GM12878 (cell line): ENCODE measurements around the gene ZNF668. TPM values are rescaled to one million over a fixed set of nuclear protein-coding genes. Genes with fewer than 3 reads are reported as not detected.
A peak's percentile ranks its signal among the peaks of the same experiment; 100 is the strongest.

Experiments used
- ATF7 ChIP-seq: fragments of 450-650 bp; IDR thresholded peaks from 2 replicates; pipeline ENCODE4 v1.6.1; 2016; ENCODE audit warnings: low read depth, mild to moderate bottlenecking
- BCL11A ChIP-seq: IDR thresholded peaks from 2 replicates; pipeline ENCODE4 v1.6.1; 2011; ENCODE audit warnings: low read depth, low read length
- CHD4 ChIP-seq: fragments of 200-600 bp; sonication (generic); IDR thresholded peaks from 2 replicates; pipeline ENCODE4 v1.6.1; 2016; ENCODE audit warnings: mild to moderate bottlenecking
- CREB1 ChIP-seq: IDR thresholded peaks from 2 replicates; pipeline ENCODE4 v1.6.1; 2012; ENCODE audit warnings: low read depth, mild to moderate bottlenecking, inconsistent platforms
- ELK1 ChIP-seq: IDR thresholded peaks from 2 replicates; pipeline ENCODE4 v1.6.1; 2012; ENCODE audit warnings: low read depth, low read length, improper control_type of control experiment
- FOXM1 ChIP-seq: IDR thresholded peaks from 2 replicates; pipeline ENCODE4 v1.6.1; 2012; ENCODE audit warnings: low read depth, mild to moderate bottlenecking, inconsistent platforms, low read length, moderate library complexity
- HDAC6 ChIP-seq: fragments of 200-600 bp; sonication (generic); IDR thresholded peaks from one replicate; pipeline ENCODE4 v1.8.0; 2017; ENCODE audit warnings: antibody characterized with exemption; ENCODE audit not compliant: unreplicated experiment
- IKZF1 ChIP-seq: fragments of 450-650 bp; conservative IDR thresholded peaks from 2 replicates; pipeline ENCODE4 v1.6.1; 2017; ENCODE audit warnings: antibody characterized with exemption, mild to moderate bottlenecking
- LARP7 ChIP-seq: fragments of 450-650 bp; IDR thresholded peaks from 2 replicates; pipeline ENCODE4 v1.6.1; 2017; ENCODE audit warnings: mild to moderate bottlenecking
- MXI1 ChIP-seq: fragments of 150-350 bp; IDR thresholded peaks from 2 replicates; pipeline ENCODE4 v1.6.1; 2011; ENCODE audit warnings: low read depth, mild to moderate bottlenecking, inconsistent platforms, low read length, improper control_type of control experiment
- MYC ChIP-seq: IDR thresholded peaks from 2 replicates; pipeline ENCODE4 v1.6.1; 2011; ENCODE audit warnings: mild to moderate bottlenecking, low read length, moderate library complexity, inconsistent platforms; ENCODE audit not compliant: insufficient read depth, insufficient replicate concordance, insufficient read length, severe bottlenecking
- NBN ChIP-seq: fragments of 450-650 bp; IDR thresholded peaks from 2 replicates; pipeline ENCODE4 v1.6.1; 2016
- NFYA ChIP-seq: IDR thresholded peaks from 2 replicates; pipeline ENCODE4 v1.6.1; 2011; ENCODE audit warnings: low read depth, mild to moderate bottlenecking, low read length, improper control_type of control experiment, borderline replicate concordance
- RB1 ChIP-seq: fragments of 450-650 bp; formaldehyde crosslinking; IDR thresholded peaks from 2 replicates; pipeline ENCODE4 v1.6.1; 2017; ENCODE audit warnings: mild to moderate bottlenecking, borderline replicate concordance
- SIN3A ChIP-seq: IDR thresholded peaks from 2 replicates; pipeline ENCODE4 v1.6.1; 2012; ENCODE audit warnings: low read depth, low read length, improper control_type of control experiment
- SUZ12 ChIP-seq: fragments of 200-600 bp; sonication (generic); IDR thresholded peaks from one replicate; pipeline ENCODE4 v1.6.1; 2018; ENCODE audit warnings: antibody characterized with exemption, mild to moderate bottlenecking; ENCODE audit not compliant: unreplicated experiment
- ZBED1 ChIP-seq: IDR thresholded peaks from 2 replicates; pipeline ENCODE4 v1.6.1; 2016; ENCODE audit warnings: borderline replicate concordance
- ZNF207 ChIP-seq: fragments of 450-650 bp; IDR thresholded peaks from 2 replicates; pipeline ENCODE4 v1.6.1; 2014; ENCODE audit warnings: antibody characterized with exemption, mild to moderate bottlenecking, borderline replicate concordance
- ZNF384 ChIP-seq: IDR thresholded peaks from 2 replicates; pipeline ENCODE4 v1.6.1; 2012; ENCODE audit warnings: low read depth, mild to moderate bottlenecking, low read length, improper control_type of control experiment, borderline replicate concordance
- polyA plus RNA-seq, 11 experiments: library from polyadenylated mRNA; depleted of rRNA in 4 of 11; unstranded in 6 of 11; stranded (reverse) in 5 of 11; fragments of >200 nt; fragmentation: Nextera tagmentation in 4 of 11; fragmentation: Illumina TruSeq in 1 of 11; extraction: Ambion mirVana in 4 of 11; extraction: Trizol in 1 of 11; gene quantifications; 1 replicate in 1 of 11; 2 replicates in 10 of 11; pipeline versions ENCODE4 v1.2.1 to v1.2.3, GENCODE V29; 2011 to 2016; ENCODE audit warnings: inconsistent platforms in 2 of 11, missing spikeins in 2 of 11, low read depth in 1 of 11
- total RNA-seq, 4 experiments: library from RNA; depleted of rRNA in 3 of 4; stranded (reverse); fragments of >200 nt in 3 of 4; fragmentation: Illumina TruSeq in 1 of 4; extraction: Trizol in 1 of 4; gene quantifications; 2 replicates each; pipeline versions ENCODE4 v1.2.1 to v1.2.3, GENCODE V29; 2013 to 2021
- TF ChIP-seq, protein P1 (sequence below): fragments of 450-650 bp; IDR thresholded peaks from 2 replicates; pipeline ENCODE4 v1.6.1; 2014; ENCODE audit warnings: mild to moderate bottlenecking
- TF ChIP-seq, protein P2 (sequence below): fragments of 450-650 bp; formaldehyde crosslinking; IDR thresholded peaks from 2 replicates; pipeline ENCODE4 v1.4.0; 2020; ENCODE audit warnings: mild to moderate bottlenecking, moderate library complexity

ZNF668 gene
- total and polyA plus RNA-seq, 10 of the 15 experiments (the other 5 are each of a cell fraction or from before 2014, with no cell fraction given), result 0.05 to 20.7 (median 10.0) TPM; not detected in 1

GRCh38 chr16:31073970-31074813 is at the start of gene ZNF668, which contains the start of gene ZNF646 (continued):
- TF ChIP-seq, protein P1, sequence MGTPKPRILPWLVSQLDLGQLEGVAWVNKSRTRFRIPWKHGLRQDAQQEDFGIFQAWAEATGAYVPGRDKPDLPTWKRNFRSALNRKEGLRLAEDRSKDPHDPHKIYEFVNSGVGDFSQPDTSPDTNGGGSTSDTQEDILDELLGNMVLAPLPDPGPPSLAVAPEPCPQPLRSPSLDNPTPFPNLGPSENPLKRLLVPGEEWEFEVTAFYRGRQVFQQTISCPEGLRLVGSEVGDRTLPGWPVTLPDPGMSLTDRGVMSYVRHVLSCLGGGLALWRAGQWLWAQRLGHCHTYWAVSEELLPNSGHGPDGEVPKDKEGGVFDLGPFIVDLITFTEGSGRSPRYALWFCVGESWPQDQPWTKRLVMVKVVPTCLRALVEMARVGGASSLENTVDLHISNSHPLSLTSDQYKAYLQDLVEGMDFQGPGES, result no peak
- peak; percentile 87 for TF ChIP-seq NBN
- peak; percentile 97 for TF ChIP-seq CREB1
- no peak for TF ChIP-seq BCL11A
- TF ChIP-seq SIN3A, result peak; percentile 71
- TF ChIP-seq HDAC6, result no peak
- TF ChIP-seq LARP7, result peak; percentile 54; the same call in 1 of the 2 replicates
- no peak; the same call in 1 of the 2 replicates for TF ChIP-seq ZNF207
- TF ChIP-seq SUZ12, result no peak
- peak; percentile 78 for TF ChIP-seq MXI1
- no peak for TF ChIP-seq FOXM1
- TF ChIP-seq RB1, result peak; percentile 68; the same call in 1 of the 2 replicates
- no peak for TF ChIP-seq MYC
- 0 out of 2 replicates have a peak, but pooled peaks have one; percentile 29 for TF ChIP-seq ATF7
- peak; percentile 92 for TF ChIP-seq ELK1
- TF ChIP-seq, protein P2, sequence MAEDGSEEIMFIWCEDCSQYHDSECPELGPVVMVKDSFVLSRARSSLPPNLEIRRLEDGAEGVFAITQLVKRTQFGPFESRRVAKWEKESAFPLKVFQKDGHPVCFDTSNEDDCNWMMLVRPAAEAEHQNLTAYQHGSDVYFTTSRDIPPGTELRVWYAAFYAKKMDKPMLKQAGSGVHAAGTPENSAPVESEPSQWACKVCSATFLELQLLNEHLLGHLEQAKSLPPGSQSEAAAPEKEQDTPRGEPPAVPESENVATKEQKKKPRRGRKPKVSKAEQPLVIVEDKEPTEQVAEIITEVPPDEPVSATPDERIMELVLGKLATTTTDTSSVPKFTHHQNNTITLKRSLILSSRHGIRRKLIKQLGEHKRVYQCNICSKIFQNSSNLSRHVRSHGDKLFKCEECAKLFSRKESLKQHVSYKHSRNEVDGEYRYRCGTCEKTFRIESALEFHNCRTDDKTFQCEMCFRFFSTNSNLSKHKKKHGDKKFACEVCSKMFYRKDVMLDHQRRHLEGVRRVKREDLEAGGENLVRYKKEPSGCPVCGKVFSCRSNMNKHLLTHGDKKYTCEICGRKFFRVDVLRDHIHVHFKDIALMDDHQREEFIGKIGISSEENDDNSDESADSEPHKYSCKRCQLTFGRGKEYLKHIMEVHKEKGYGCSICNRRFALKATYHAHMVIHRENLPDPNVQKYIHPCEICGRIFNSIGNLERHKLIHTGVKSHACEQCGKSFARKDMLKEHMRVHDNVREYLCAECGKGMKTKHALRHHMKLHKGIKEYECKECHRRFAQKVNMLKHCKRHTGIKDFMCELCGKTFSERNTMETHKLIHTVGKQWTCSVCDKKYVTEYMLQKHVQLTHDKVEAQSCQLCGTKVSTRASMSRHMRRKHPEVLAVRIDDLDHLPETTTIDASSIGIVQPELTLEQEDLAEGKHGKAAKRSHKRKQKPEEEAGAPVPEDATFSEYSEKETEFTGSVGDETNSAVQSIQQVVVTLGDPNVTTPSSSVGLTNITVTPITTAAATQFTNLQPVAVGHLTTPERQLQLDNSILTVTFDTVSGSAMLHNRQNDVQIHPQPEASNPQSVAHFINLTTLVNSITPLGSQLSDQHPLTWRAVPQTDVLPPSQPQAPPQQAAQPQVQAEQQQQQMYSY (CRISPR knock-in tag), result no peak
- TF ChIP-seq IKZF1, result peak; percentile 89
- peak; percentile 71 for TF ChIP-seq ZBED1
- no peak for TF ChIP-seq CHD4
- TF ChIP-seq NFYA, result no peak
- TF ChIP-seq ZNF384, result no peak
